AG04449 (cell line): ENCODE data around the gene ANKRD66.

Experiments
- CTCF ChIA-PET: fragments of 350-600 bp; formaldehyde crosslinking; extraction: SDS; loops from one replicate; lab custom pipeline; 2021; ENCODE audit warnings: antibody characterized with exemption; lab: Yijun Ruan, JAX
- POLR2A ChIA-PET: fragments of 400-600, 350-600 bp; formaldehyde crosslinking; extraction: SDS; loops from one replicate; lab custom pipeline; 2020; ENCODE audit warnings: antibody characterized with exemption, inconsistent platforms; lab: Yijun Ruan, JAX
- DNase-seq: peaks from one replicate; pipeline ENCODE4 v3.0.0-alpha.2; 2010; ENCODE audit warnings: low read depth, low spot score
- H3K4me3 ChIP-seq: 2 replicates; pipeline ENCODE4 v1.5.1; 2011; ENCODE audit warnings: low read depth, mild to moderate bottlenecking, control low read depth, low read length
- TF ChIP-seq, protein P1 (sequence below): IDR thresholded peaks from one replicate; pipeline ENCODE4 v1.5.1; 2011; ENCODE audit warnings: mild to moderate bottlenecking, moderate library complexity, low read length, control low read depth, inconsistent platforms; ENCODE audit not compliant: insufficient read depth; ENCODE audit errors: missing control alignments

ANKRD66 gene

DNA sequence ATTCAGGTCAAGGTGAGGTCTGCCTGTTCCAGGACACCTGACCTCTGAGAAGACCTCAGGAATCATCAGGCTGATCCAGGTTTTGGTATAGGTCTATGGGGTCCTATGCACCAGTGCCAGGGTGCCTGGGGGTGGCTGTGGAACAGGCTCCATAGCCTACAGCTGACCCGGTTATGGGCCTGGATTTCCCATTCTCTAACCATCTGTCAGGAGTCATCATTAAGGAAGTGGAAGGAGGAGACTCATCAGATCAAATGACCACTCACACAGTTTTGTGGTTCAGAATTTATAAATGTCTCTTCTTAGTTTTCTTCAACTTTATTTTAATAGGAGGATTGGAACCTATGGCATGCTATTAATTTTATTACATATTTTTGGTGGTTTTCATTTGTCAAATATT lies 26.3 kb upstream of the ANKRD66 start:
- ChIA-PET POLR2A (no interaction called here), CTCF (no interaction called here)
- no peak for DNase-seq
- H3K4me3 ChIP-seq, result no peak overlapping the region
- TF ChIP-seq, protein P1, sequence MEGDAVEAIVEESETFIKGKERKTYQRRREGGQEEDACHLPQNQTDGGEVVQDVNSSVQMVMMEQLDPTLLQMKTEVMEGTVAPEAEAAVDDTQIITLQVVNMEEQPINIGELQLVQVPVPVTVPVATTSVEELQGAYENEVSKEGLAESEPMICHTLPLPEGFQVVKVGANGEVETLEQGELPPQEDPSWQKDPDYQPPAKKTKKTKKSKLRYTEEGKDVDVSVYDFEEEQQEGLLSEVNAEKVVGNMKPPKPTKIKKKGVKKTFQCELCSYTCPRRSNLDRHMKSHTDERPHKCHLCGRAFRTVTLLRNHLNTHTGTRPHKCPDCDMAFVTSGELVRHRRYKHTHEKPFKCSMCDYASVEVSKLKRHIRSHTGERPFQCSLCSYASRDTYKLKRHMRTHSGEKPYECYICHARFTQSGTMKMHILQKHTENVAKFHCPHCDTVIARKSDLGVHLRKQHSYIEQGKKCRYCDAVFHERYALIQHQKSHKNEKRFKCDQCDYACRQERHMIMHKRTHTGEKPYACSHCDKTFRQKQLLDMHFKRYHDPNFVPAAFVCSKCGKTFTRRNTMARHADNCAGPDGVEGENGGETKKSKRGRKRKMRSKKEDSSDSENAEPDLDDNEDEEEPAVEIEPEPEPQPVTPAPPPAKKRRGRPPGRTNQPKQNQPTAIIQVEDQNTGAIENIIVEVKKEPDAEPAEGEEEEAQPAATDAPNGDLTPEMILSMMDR, result no peak

DNA sequence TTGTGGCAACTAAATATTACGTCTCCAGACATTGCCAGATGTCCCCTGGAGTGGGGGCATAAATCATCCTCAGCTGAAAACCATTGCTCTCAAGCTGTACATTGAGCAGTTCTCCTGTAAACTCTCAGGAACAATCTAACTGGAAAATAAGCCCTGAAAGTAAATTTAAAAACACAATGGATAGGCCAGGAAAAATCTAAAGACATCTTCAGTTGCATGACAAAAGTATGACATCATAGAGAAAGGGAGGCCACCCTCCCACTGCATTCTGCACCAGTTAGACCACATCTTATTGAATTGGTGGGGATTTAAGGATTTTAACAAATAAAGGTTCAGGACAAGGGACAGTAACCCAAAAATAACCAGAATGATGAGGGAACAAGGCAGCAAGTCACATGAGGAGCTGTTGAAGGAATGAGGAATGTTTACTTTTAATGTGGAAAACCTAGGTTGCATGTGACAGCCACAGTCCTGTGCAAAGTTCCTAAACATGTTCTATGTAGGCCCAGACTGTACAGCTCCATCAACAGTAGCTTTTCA lies 16.9 kb upstream of the ANKRD66 start:
- H3K4me3 ChIP-seq, result no peak overlapping the region
- DNase-seq, result no peak
- TF ChIP-seq, protein P1, result no peak
- ChIA-PET POLR2A (no interaction called here), CTCF (no interaction called here)

DNA sequence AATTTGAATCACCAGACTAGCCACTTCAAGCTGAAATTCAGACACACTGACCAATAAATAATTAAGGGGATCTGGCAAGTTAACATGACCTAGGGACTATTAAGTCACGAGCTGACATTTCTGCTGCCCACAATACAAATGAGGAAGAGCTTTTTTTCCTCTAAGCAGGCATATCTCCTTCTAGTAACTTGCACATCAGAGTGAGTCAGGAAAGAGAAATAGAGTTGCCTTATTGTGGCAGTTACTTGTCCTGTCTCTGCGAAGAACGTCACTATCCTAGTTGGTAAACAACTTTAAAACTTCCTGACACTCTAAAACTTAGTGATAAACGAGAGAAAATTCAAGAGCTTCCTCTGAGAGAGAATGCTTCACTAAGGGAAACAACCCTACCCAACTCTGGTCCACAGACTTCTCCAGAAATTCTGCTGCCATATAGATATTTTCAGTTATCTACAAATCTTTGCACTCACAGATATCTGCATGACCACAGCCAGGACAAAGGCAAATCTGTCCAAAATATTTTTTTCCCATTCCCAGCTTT lies 15.7 kb upstream of the ANKRD66 start:
- ChIA-PET POLR2A (no interaction called here), CTCF (no interaction called here)
- DNase-seq, result no peak
- no peak overlapping the region for H3K4me3 ChIP-seq
- TF ChIP-seq, protein P1, result no peak

DNA sequence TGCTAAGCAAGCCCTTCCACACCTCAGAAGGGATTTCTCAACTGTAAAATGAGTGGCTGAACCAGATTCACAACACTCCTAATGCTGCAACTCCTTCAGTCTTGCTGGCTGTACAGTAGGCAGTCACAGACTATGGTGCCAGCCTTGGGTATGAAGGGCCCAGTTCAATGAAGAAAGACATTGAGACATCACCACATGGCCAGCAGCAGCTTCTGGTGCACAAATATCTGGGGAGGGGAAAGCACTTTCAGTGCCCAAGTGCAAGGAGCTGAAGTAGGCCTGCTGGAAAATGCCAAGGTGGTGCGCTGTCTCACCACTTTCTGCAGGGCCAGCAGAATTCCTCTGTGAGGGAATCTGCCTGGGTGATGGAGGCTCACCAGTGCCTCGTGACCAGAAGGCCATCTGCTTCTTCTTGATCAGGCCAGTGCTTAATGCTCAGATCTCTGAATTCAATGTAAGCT lies 13.4 kb upstream of the ANKRD66 start:
- ChIA-PET CTCF (no interaction called here), POLR2A (no interaction called here)
- DNase-seq, result no peak
- H3K4me3 ChIP-seq, result no peak overlapping the region
- TF ChIP-seq, protein P1, result no peak

DNA sequence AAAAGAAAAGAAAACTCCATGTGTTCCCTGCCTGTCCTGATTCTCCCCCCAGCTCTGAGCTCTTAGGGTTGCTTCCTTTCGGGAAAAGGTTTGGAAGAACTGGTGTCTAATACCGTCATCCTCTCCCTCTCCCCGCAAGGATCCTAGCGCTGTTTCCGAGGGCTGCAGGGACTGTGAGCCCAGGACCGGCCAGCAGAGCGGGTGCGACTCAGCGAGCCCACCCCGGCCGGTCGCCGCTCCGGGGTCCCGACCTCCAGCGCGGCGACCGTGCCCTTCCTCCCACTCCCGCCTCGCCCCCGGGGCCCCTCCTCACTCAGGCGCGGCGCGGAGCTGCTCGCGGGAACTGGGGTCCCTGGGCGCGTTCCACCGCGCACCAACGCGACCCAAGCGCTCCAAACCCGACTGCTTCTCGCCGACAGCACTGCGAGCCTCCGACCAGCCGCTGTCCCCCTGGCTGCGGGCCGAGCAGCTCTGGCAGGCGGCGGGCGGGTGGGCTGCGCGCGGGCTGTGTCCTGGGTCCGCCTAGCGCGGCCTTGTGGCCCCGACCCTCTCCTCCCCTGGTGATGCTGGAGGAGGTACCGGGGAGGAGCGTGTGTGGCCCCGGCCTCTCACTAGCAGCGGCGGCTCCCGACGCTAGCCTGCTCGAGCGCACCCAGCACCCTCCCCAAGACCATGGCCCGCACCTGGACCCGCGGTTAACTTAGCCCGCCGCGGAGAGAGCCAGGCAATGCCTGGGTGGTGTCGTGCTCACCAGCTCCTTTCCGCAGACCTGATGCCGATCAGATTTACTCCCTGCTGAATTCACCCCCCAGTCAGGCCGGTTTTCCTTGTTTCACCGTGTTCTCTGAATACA lies 11.6 kb upstream of the ANKRD66 start, which contains the start of gene PLA2G7:
TSS of gene PLA2G7 (minus strand) at position 509 of the 853 bp plus-strand sequence. CDS start 12,484 bp downstream, outside the sequence.
- ChIA-PET CTCF (no interaction called here), POLR2A (no interaction called here)
- DNase-seq, result no peak
- TF ChIP-seq, protein P1, result no peak
- H3K4me3 ChIP-seq, result no peak within 1 kb of the TSS; the same call in 1 of the 2 replicates

DNA sequence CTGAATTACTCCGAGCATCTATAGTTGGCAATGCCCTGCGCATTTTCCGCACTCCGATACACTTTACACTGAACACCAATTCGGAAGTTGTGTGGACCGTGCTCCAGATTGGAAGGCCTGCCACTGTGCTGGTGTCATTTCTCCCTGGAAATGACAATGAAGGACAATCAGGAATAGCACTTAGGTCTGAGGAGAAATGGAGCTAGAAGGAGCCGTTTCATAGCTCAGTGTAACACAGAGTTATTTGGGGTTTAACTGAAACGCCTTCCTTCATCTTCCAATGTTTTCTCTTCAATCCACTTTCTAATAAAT lies 11.1 kb upstream of the ANKRD66 start:
- DNase-seq, result no peak
- ChIA-PET CTCF (no interaction called here), POLR2A (no interaction called here)
- TF ChIP-seq, protein P1, result no peak
- H3K4me3 ChIP-seq, result no peak overlapping the region
